GM10266 (cell line): ENCODE results near the gene ALDH1A3.
A peak's percentile ranks its signal among the peaks of the same experiment; 100 is the strongest.

Experiments used
- DNase-seq: peaks from one replicate; pipeline ENCODE4 v3.0.0; 2012; ENCODE audit errors: extremely low spot score
- TF ChIP-seq, protein P1 (sequence below): IDR thresholded peaks from 2 replicates; pipeline ENCODE4 v1.5.1; 2012; ENCODE audit warnings: mild to moderate bottlenecking, low read depth; ENCODE audit not compliant: control insufficient read depth, insufficient read depth; ENCODE audit errors: missing control alignments

The ALDH1A3 gene

GRCh38 chr15:100841426-100841825 is 38.2 kb upstream of the ALDH1A3 start:
- no peak for DNase-seq

GRCh38 chr15:100842756-100843730 is 36.6 kb upstream of the ALDH1A3 start:
- TF ChIP-seq, protein P1, sequence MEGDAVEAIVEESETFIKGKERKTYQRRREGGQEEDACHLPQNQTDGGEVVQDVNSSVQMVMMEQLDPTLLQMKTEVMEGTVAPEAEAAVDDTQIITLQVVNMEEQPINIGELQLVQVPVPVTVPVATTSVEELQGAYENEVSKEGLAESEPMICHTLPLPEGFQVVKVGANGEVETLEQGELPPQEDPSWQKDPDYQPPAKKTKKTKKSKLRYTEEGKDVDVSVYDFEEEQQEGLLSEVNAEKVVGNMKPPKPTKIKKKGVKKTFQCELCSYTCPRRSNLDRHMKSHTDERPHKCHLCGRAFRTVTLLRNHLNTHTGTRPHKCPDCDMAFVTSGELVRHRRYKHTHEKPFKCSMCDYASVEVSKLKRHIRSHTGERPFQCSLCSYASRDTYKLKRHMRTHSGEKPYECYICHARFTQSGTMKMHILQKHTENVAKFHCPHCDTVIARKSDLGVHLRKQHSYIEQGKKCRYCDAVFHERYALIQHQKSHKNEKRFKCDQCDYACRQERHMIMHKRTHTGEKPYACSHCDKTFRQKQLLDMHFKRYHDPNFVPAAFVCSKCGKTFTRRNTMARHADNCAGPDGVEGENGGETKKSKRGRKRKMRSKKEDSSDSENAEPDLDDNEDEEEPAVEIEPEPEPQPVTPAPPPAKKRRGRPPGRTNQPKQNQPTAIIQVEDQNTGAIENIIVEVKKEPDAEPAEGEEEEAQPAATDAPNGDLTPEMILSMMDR = no peak
- DNase-seq = no peak

More at GRCh38 chr15:100841426-100841825, 38.2 kb upstream of the ALDH1A3 start:
- TF ChIP-seq, protein P1 = no peak

DNA sequence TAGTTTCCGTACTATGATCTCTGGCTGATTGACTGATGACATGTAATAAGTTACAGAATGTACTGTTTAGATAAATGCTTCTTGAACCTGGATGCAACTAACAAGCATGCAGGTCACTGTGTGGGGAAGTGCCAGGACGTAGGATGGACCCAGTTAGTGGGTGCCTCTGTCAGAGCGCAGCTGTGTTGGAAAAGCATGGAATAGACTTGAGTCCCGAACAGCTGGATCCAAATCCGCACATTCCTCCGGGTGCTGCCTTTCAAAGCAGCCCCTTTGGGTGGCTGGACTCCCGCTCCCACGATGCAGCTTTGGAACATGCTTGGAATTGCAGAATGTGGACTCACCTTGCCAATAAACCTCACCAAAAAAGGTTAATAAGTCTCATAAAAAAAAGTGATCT is 35.5 kb upstream of the ALDH1A3 start:
- DNase-seq = no peak
- TF ChIP-seq, protein P1 = no peak

DNA sequence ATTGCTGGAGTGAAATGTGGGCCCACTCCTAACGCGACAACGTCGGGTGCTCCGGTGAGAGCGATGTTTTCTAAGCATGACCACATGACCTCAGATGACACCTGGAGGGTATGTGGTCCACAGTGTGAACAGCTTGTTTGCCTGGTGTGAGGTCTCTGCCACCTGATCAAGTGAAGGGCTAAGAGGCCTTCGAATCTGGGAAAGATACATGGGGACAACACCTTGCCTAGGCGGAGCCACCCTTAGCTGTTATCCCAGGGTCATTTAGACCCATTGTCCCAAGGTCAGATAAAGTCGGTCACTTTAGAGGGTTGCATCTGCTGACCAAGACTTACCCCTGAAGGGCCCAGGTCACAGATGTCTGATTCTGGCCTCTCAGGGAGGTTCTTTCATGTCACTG is 34.9 kb upstream of the ALDH1A3 start:
- TF ChIP-seq, protein P1 = no peak
- DNase-seq = no peak

- TF ChIP-seq, protein P1 = no peak
- no peak for DNase-seq
These were observed 32.4 kb upstream of the ALDH1A3 start for GRCh38 chr15:100847194-100847593.

- TF ChIP-seq, protein P1 = peak; percentile 35
- peak; percentile 72 for DNase-seq
These were observed 30.4 kb upstream of the ALDH1A3 start for GRCh38 chr15:100849021-100849854.
